ENCODE results near the gene AAK1. TPM values are rescaled to one million over a fixed set of nuclear protein-coding genes. Genes with fewer than 3 reads are reported as not detected.
"Not testable (repeated sequence)": the region's sequence is repeated elsewhere in the genome, so short reads cannot be mapped to it uniquely, and the experiment has no call there.

Gene AAK1
- total RNA-seq, 1 experiment from 2014 or later = 35.6 TPM

- no peak for TF ChIP-seq E2F1 (CRISPR knock-in tag; IDR thresholded peaks at IDR 0.05)
These were observed 221.3 kb downstream of the AAK1 start (continued) for GRCh38 chr2:69422198-69422597.

GRCh38 chr2:69419111-69419510 is 224.4 kb downstream of the AAK1 start:
- H3K4me3 Mint-ChIP-seq; CTCF ChIA-PET; H3K27me3 Mint-ChIP-seq (ENCODE audit: low read depth); H3K27ac Mint-ChIP-seq; DNase-seq (ENCODE audit: low spot score); POLR2A ChIA-PET; ATAC-seq; H3K9me3 Mint-ChIP-seq; H3K4me1 Mint-ChIP-seq: not testable (repeated sequence)
- H3K36me3 Mint-ChIP-seq = peaks cover 31% of the 10 kb centered on the region

DNA sequence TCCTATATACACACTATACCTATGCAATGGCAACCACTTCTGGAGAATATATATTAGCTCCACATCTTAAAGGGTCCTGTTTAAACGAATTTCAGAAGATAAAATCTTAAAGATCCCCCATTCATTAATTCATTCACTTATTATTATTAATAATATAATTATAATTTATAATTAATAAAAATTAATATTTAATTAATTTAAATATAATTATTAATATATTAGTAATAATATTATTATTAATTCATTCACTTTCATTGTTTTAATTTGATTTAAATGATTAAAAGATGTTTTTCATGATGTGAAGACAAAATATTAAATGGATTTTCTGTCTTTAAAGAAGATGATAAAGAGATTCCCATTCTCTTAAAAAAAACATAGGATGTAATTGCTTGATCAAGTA is 227.4 kb downstream of the AAK1 start:
- ChIA-PET POLR2A (no interaction called here), CTCF (interaction anchor here (0.5 kb wide), 1 partner anchor 9 kb away, joined by 3 read pairs; no protein-coding TSS in a partner anchor)
- Mint-ChIP-seq H3K4me1 (no peaks in the 10 kb centered on the region), H3K27ac (no peak overlapping the region), H3K36me3 (peaks cover 29% of the 10 kb centered on the region), H3K4me3 (no peak overlapping the region), H3K27me3 (ENCODE audit: low read depth) (no peaks in the 10 kb centered on the region), H3K9me3 (no peaks in the 10 kb centered on the region)
- DNase-seq (ENCODE audit: low spot score) = no peak
- ATAC-seq = no peak
- TF ChIP-seq JAZF1 (CRISPR knock-in tag; IDR thresholded peaks at IDR 0.05) = no peak
- peak; percentile 95; the same call in 1 of the 2 replicates for TF ChIP-seq HMGA2 (CRISPR knock-in tag; IDR thresholded peaks at IDR 0.05)
- TF ChIP-seq ATF1 (CRISPR knock-in tag; IDR thresholded peaks at IDR 0.05) = no peak

Other genes starting within 250 kb of the AAK1 start
- 39.3 to 47.8 TPM (median 46.1 TPM) in 3 replicates for gene NFU1, start 206.3 kb downstream of the AAK1 start, total RNA-seq (2021)
- 9.5 to 13.6 TPM (median 12.3 TPM) in 3 replicates for gene ANXA4, start 98.4 kb upstream of the AAK1 start, total RNA-seq (2021)
- 17.2 to 21.6 TPM (median 20.5 TPM) in 3 replicates for gene GMCL1, start 185.9 kb upstream of the AAK1 start, total RNA-seq (2021)